K562 (cell line): ENCODE data around the gene GIPC3. TPM values are rescaled to one million over a fixed set of nuclear protein-coding genes. Genes with fewer than 3 reads are reported as not detected.
A peak's percentile ranks its signal among the peaks of the same experiment; 100 is the strongest.

Experiments used
- ATAC-seq: fragments of 200-7000 bp; cut with Tn5 transposase; 3 replicates; pipeline ENCODE4 v1.9.1; 2020; ENCODE audit warnings: moderate library complexity
- BruUV-seq: library from RNA; stranded (reverse); fragments of 400-500 nt; replicated peaks from 2 replicates; lab custom pipeline; 2021; lab: Mats Ljungman, UMichigan
- CTCF ChIA-PET: fragments of 300-600 bp; formaldehyde crosslinking; extraction: SDS; loops from one replicate; lab custom pipeline; 2021; ENCODE audit warnings: low intra/inter-chr PET ratio; lab: Yijun Ruan, JAX
- POLR2A ChIA-PET: fragments of 300-600, 350-650 bp; sonication (Branson Sonifier 250); formaldehyde crosslinking; extraction: SDS; loops from one replicate; lab custom pipeline; 2021; ENCODE audit warnings: antibody characterized with exemption, inconsistent platforms; lab: Yijun Ruan, JAX
- DNase-seq, 4 experiments: peaks; one replicate each; pipeline versions ENCODE4 v3.0.0 to v3.0.0-alpha.2; 2011 to 2018; ENCODE audit warnings: low spot score in 3 of 4, mixed read lengths in 3 of 4; ENCODE audit errors: extremely low read depth in 1 of 4
- FAIRE-seq: peaks from 2 replicates; lab custom pipeline; 2011; peaks lifted over from hg19 to GRCh38; lab: Jason Lieb, UNC
- H2AFZ ChIP-seq: 2 replicates; pipeline ENCODE4 v1.6.0; 2011; ENCODE audit warnings: low read depth, low read length, control low read depth, inconsistent platforms
- H3K27ac ChIP-seq: fragments of 200-600 bp; 3 replicates; pipeline ENCODE4 v1.8.0; 2011; ENCODE audit warnings: low read depth, mild to moderate bottlenecking, control low read depth, inconsistent platforms, low read length, moderate library complexity, mixed read lengths; ENCODE audit errors: extremely low read depth
- H3K27me3 ChIP-seq, 2 experiments: fragments of 300-600 bp in 1 of 2; 2 replicates in 1 of 2; 3 replicates in 1 of 2; pipeline versions ENCODE4 v1.6.0 to v1.8.0; 2011; ENCODE audit warnings: inconsistent platforms in 2 of 2, low read length in 2 of 2, mild to moderate bottlenecking in 1 of 2, mixed read lengths in 1 of 2, moderate library complexity in 1 of 2; ENCODE audit not compliant: control insufficient read depth in 2 of 2, insufficient read depth in 2 of 2
- H3K36me3 ChIP-seq: fragments of 300-600 bp; 3 replicates; pipeline ENCODE4 v1.8.0; 2011; ENCODE audit warnings: mild to moderate bottlenecking, low read length, inconsistent platforms; ENCODE audit not compliant: control insufficient read depth, insufficient read depth
- H3K4me1 ChIP-seq, 2 experiments: fragments of 200-600 bp in 1 of 2; replicated peaks in 1 of 2; 2 replicates in 1 of 2; 3 replicates in 1 of 2; pipeline versions ENCODE4 v1.5.1 to v1.8.0; 2011; ENCODE audit warnings: inconsistent platforms in 2 of 2, low read length in 2 of 2, mild to moderate bottlenecking in 1 of 2, mixed read lengths in 1 of 2, moderate library complexity in 1 of 2; ENCODE audit not compliant: control insufficient read depth in 2 of 2, insufficient read depth in 2 of 2
- H3K4me2 ChIP-seq: 2 replicates; pipeline ENCODE4 v1.6.1; 2011; ENCODE audit warnings: low read length, control low read depth, inconsistent platforms, mixed read lengths; ENCODE audit not compliant: insufficient read depth
- H3K4me3 ChIP-seq: fragments of 200-600 bp; sonication (generic), shearing (Covaris generic); 2 replicates; pipeline ENCODE4 v1.5.1; 2016; ENCODE audit warnings: control low read depth, inconsistent platforms
- H3K79me2 ChIP-seq: fragments of 200-600 bp; 3 replicates; pipeline ENCODE4 v1.8.0; 2011; ENCODE audit warnings: low read length, inconsistent platforms; ENCODE audit not compliant: control insufficient read depth, insufficient read depth
- H3K9ac ChIP-seq, 2 experiments: 2 replicates each; pipeline versions ENCODE4 v1.6.0 to v1.6.1; 2011; ENCODE audit warnings: low read depth in 2 of 2, low read length in 2 of 2, control low read depth in 1 of 2, inconsistent platforms in 1 of 2, mild to moderate bottlenecking in 1 of 2, mixed read lengths in 1 of 2; ENCODE audit not compliant: insufficient read depth in 1 of 2
- H3K9me1 ChIP-seq: one replicate; pipeline ENCODE4 v1.6.0; 2011; ENCODE audit warnings: inconsistent platforms, mild to moderate bottlenecking, low read length, moderate library complexity; ENCODE audit not compliant: control insufficient read depth, insufficient read depth
- H3K9me3 ChIP-seq: replicated peaks from 2 replicates; pipeline ENCODE4 v1.5.1; 2011; ENCODE audit warnings: low read depth, low read length, inconsistent platforms; ENCODE audit not compliant: control insufficient read depth, insufficient read depth
- H4K20me1 ChIP-seq: replicated peaks from 2 replicates; pipeline ENCODE4 v1.6.1; 2011; ENCODE audit warnings: low read length, inconsistent platforms, mixed read lengths; ENCODE audit not compliant: control insufficient read depth, insufficient read depth
- ETV6 ChIP-seq, 3 experiments: fragments of 150-350 bp in 1 of 3; sonication (generic) in 1 of 3; formaldehyde crosslinking in 1 of 3; IDR thresholded peaks; 2 replicates each; pipeline versions ENCODE4 v1.6.1 to v1.8.0; 2014 to 2022; ENCODE audit warnings: borderline replicate concordance in 2 of 3, low read depth in 2 of 3, antibody characterized with exemption in 1 of 3, low read length in 1 of 3, mild to moderate bottlenecking in 1 of 3, missing genetic modification reagents in 1 of 3
- POLR2G ChIP-seq: fragments of 200-400 bp; formaldehyde crosslinking; IDR thresholded peaks from 2 replicates; pipeline ENCODE4 v1.6.1; 2017; ENCODE audit warnings: low read depth, mild to moderate bottlenecking, antibody characterized with exemption, low read length, moderate library complexity
- ZBTB33 ChIP-seq: sonication (generic); formaldehyde crosslinking; IDR thresholded peaks from 2 replicates; pipeline ENCODE4 v1.8.1; 2023; ENCODE audit warnings: mild to moderate bottlenecking, missing genetic modification reagents
- ZFP36 ChIP-seq: fragments of 150-350 bp; IDR thresholded peaks from 2 replicates; pipeline ENCODE4 v1.6.1; 2018; ENCODE audit warnings: low read length, low read depth; ENCODE audit not compliant: partially characterized antibody
- WGBS: fragments of 100-300 bp; shearing (Covaris generic); methylation state at CpG from one replicate; pipeline ENCODE4 v1.1.6; 2016; ENCODE audit warnings: low coverage, mixed read lengths; ENCODE audit not compliant: insufficient coverage; ENCODE audit errors: missing lambda C conversion rate; 5-methylcytosine and 5-hydroxymethylcytosine counted together
- in situ Hi-C: fragments of 300-500 bp; cut with MboI; formaldehyde crosslinking; loops from 4 replicates; pipeline ENCODE4 v1.15.0; 2018; ENCODE audit warnings: inconsistent platforms, mixed read lengths
- intact Hi-C: fragments of 100-400 bp; cut with micrococcal nuclease; formaldehyde crosslinking; loops from 2 replicates; pipeline ENCODE4 v1.14.2; 2022
- polyA plus RNA-seq, 8 experiments: library from polyadenylated mRNA; depleted of rRNA in 4 of 8; stranded (reverse) in 5 of 8; unstranded in 3 of 8; fragments of >200 nt; fragmentation: Nextera tagmentation in 2 of 8; fragmentation: Illumina TruSeq in 1 of 8; extraction: Ambion mirVana in 2 of 8; extraction: Trizol in 1 of 8; gene quantifications; 2 replicates each; pipeline versions ENCODE4 v1.2.1 to v1.2.3, GENCODE V29; 2011 to 2014; ENCODE audit warnings: inconsistent platforms in 1 of 8, missing spikeins in 1 of 8
- total RNA-seq, 7 experiments: library from RNA; depleted of rRNA in 6 of 7; stranded (reverse); fragments of >200 nt in 6 of 7; fragmentation: Illumina TruSeq in 2 of 7; extraction: Trizol in 2 of 7; gene quantifications; 2 replicates each; pipeline versions ENCODE4 v1.2.1 to v1.2.3, GENCODE V29; 2011 to 2021; ENCODE audit warnings: low replicate concordance in 1 of 7

The GIPC3 gene
- total and polyA plus RNA-seq, 9 of the 15 experiments (the other 6 are each of a cell fraction or from before 2014, with no cell fraction given) = 0.03 to 3.6 (median 1.5) TPM; not detected in 1

- Histone ChIP-seq H3K79me2 (peaks cover 6% of the 10 kb centered on the region; the same call in 2 of the 3 replicates), H3K27ac (no peak overlapping the region), H4K20me1 (no peaks in the 10 kb centered on the region), H3K9ac (peak overlapping the region in 1 of 2 experiments; percentile 43; a peak in 1 of 4 replicates), H3K9me3 (no peaks in the 10 kb centered on the region), H3K4me2 (no peak overlapping the region), H3K36me3 (peaks cover 79% of the 10 kb centered on the region), H2AFZ (no peak overlapping the region), H3K9me1 (no peaks in the 10 kb centered on the region), H3K4me1 (peaks cover 9 to 90% of the 10 kb centered on the region in 2 experiments), H3K27me3 (no peaks in the 10 kb centered on the region), H3K4me3 (no peak overlapping the region)
- DNase-seq = no peak
- TF ChIP-seq ZBTB33 (CRISPR knock-in tag) (peak; percentile 75), POLR2G (peak; percentile 51), ZFP36 (peak; percentile 40), ETV6 (IDR thresholded peaks at IDR 0.05; ENCODE audit: borderline replicate concordance in 1 of 2, low read depth in 2 of 2, low read length in 1 of 2) (no peak), ETV6 (CRISPR knock-in tag; IDR thresholded peaks at IDR 0.05; ENCODE audit: borderline replicate concordance) (no peak)
- BruUV-seq = no TSS peak
- CTCF ChIA-PET = no interaction called here
- POLR2A ChIA-PET = interaction anchor here (0.5 to 1.0 kb wide), 3 partner anchors 12 to 121 kb away, joined by 3 read pairs; no protein-coding TSS in a partner anchor
- ATAC-seq = no peak
- FAIRE-seq = no peak
- WGBS = 89% methylated on average over 20 of the region's 26 CpGs
- in situ Hi-C loops = no loop called here
- intact Hi-C loops = no loop called here
Observed at GRCh38 chr19:3615524-3616135, 30.4 kb downstream of the GIPC3 start.
